Suppressor macrophage treated with lipopolysaccharide for 1 hour (primary cell): ENCODE data around the gene TCEANC.
"Not testable (repeated sequence)": the region's sequence is repeated elsewhere in the genome, so short reads cannot be mapped to it uniquely, and the experiment has no call there.

Experiments
- DNase-seq, 3 donors: peaks; one replicate each; pipeline ENCODE4 v3.0.0-alpha.2; 2020 to 2022

Gene TCEANC

GRCh38 chrX:13659063-13659462, 6.1 kb downstream of the TCEANC start:
- DNase-seq: peak; percentile 26 to 53 (median 52)

DNA sequence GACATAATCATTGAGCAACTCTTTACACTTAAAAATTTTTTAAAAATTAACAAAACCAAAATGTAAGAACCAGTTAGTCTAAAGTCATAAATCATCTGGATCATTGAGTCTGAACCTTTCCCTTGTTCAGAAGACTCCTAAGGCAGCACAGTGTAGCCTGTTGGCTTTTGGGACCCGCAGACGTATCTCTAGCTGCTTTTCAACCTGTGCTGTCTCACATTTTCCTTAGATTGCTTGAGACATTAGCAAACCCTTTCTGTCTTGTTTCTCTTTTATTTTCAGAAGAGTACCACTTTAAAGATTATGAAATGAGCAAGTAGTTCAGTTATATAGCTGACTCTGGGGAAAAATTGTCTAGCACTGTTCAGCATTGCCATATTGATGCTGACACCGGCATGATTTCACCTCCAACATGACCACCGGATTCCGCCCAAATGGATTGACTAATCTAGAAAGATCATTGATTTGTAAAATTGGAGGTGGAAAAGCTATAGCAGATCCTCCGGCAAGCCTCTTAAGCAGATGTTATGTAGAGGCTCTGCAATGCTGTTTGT, 8.9 kb downstream of the TCEANC start:
- peak in 1 of 3 donors; percentile 14 for DNase-seq

- peak in 1 of 3 donors; percentile 8 for DNase-seq
Measured at GRCh38 chrX:13662355-13662791, 9.4 kb downstream of the TCEANC start.

DNA sequence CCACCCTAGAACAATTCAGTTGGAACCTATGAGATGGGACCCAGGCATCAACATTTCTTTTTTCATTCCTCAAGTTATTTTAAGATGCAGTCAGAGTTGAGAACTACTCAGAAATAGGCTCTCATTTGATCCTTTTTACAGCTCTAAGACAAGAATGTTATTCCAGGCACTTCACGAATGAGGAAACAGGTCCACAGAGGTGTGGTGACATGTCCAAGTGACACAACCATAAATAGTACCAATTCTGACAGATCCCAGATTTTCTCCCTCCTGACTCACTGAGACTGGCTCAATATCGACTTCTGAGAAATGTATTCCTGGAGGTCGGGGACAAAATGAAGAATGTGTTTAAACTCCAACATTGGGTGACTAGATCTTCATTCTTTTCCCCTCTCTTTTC, 11.1 kb downstream of the TCEANC start:
- peak in 1 of 3 donors; percentile 15 for DNase-seq

GRCh38 chrX:13666836-13667235, 13.9 kb downstream of the TCEANC start:
- no peak for DNase-seq

DNA sequence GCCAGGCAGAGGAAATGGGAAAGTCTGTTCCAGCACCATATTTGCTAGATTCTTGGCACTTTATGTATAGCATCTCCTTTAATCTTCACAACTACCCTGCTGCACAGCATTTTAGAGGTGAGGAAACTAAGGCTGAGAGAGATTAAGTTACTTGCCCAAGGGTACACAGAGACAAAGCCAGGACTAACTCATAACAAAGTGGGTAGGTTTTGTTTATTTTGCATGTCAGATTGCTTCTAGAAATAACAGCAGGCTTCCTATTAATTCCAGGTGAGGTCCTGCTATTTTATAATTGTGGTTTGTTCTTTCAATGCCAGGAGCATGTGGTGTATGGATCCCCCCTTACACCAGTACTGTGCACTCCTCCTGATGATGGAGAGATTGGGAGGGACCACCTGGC, 15.0 kb downstream of the TCEANC start:
- no peak for DNase-seq

DNA sequence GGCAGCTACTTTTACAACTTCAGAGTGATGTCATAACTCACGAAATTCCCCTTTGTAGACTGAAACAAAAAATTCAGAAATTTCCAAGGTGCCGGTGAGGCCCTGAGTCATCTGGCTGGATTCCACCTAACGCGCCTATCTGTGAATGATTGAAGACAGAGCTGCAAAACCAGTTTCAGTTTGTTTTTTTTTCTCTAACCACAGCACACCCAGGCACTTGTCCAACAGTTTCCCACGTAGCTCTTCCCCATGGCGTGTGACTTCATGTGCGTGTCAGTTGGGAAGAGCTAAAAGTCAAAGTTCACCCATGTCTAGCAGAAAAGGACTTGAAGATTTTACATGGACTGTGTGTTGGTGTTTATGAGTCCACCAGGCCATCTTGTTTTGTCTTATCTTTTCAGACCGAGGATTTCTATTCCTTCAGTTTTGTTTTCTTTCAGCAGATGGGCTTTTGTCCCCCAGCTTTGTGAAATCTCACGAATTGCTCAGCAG, 16.4 kb downstream of the TCEANC start:
- DNase-seq: peak; percentile 80 to 92 (median 86)

DNA sequence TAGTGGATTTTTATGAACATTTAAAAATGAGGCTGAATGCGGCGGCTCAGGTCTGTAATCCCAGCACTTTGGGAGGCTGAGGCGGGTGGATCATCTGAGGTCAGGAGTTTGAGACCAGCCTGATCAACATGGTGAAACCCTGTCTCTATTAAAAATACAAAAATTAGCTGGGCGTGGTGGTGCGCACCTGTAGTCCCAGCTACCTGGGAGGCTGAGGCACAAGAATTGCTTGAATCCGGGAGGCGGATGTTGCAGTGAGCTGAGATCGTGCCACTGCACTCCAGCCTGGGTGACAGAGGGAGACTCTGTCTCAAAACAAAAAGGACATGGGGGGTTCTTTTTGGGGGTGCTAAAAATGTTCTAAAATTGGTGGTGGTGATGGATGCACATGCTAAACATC, 16.8 kb downstream of the TCEANC start:
- not testable (repeated sequence) for DNase-seq

- DNase-seq: no peak
Measured at GRCh38 chrX:13670197-13670596, 17.3 kb downstream of the TCEANC start.

DNA sequence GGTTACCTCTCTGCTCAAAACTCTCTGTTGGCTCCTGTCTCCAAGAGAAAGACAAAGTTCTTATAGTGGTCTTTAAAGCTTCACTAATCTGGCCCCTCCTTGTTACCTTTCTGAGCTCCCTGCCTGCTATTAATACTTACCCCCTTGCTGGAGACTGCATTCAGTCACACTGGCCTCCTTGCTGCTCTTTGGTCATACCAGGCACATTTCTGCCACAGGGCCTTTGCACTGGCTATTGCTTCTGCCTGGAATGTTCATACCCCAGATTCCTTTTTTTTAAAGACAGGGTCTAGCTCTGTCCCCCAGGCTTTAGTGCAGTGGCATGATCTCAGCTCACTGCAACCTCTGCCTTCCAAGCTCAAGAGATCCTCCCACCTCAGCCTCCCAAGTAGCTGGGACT, 20.1 kb downstream of the TCEANC start:
- no peak for DNase-seq

GRCh38 chrX:13676885-13677284, 23.9 kb downstream of the TCEANC start:
- DNase-seq: no peak

GRCh38 chrX:13679700-13680099, 26.8 kb downstream of the TCEANC start:
- DNase-seq: not testable (repeated sequence)

GRCh38 chrX:13681595-13681994, 28.7 kb downstream of the TCEANC start:
- DNase-seq: no peak

DNA sequence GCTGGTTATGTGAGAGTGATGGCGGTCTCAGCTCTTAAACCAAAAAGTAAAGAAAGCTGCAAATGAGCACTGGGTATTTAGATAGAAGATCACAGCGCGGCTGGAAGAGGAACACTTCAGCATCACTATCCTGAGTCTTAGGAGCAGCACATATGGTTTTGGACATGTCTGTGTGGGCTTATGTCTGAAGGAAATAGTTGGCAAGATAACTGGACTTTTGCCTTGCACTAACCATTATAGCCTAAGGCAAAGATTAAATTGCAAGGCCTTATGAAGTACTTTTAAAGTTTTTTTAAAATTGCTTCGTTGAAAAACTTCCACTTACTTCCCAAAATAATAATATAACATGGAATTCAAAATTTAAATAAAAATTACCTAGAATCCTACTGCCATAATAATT, 31.4 kb downstream of the TCEANC start:
- DNase-seq: no peak

DNA sequence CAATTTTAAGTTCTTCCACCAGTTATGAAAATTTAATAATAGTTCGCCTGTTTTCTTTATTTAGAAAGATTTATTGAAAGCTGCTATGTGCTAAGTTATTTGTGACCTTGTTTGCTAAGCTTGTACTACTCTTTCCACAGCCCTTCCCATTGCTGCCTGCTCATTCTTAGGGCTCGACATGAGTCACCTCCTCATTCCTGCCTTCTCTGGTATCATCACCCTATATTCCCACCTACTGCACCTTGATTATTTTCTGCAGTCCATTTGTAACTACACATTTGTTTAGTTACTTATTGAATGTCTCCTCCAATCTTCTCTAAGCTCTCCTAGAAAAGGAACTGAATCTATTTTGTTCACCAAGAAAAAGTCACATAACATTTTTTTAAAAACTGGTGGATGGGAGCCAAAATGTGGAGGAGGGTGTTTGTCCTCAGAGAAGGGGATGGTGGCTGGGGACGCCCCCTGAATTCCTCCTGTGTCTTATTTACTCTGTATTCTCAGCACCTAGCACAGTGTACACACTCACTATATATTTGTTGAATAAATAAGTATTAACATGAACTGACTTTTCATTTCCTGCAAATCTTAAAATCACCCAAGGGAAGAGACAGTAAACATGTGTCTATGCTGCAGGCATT, 32.3 kb downstream of the TCEANC start:
- DNase-seq: no peak

- peak in 1 of 3 donors; percentile 26 for DNase-seq
Measured at GRCh38 chrX:13687203-13687602, 34.3 kb downstream of the TCEANC start.

DNA sequence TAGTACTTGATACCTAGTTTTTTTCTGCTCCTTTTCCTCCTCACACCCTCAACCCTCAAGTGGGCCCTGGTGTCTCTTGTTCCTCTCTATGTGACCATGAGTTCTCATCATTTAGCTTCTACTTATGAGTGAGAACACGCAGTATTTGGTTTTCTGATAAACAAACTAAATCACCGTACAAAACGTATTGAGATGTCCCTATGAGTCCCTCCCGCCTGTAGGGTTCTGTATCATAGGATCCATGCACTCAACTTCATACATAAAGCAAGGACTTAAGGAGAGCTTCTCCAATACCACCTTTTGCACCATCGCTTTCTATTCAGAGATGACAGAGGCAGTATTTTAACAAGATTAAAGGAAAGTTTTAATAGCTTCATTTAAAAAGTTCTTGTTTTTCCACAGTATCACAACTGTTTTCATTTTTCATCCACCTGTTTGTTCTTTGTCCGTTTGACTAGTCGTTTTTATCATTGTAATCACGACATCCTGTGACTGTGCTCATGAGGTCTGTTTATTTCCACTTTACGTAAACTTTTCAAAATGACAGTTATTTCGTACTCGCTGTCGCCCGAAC, 35.5 kb downstream of the TCEANC start:
- DNase-seq: no peak

- peak; percentile 77 to 92 (median 85) for DNase-seq
Measured at GRCh38 chrX:13688958-13689740, 36.2 kb downstream of the TCEANC start, which contains the start of gene RAB9A. Gene RAB9A, plus strand, starts transcription at chrX:13689128. Its CDS starts 19,619 bp downstream, at chrX:13708747.

DNA sequence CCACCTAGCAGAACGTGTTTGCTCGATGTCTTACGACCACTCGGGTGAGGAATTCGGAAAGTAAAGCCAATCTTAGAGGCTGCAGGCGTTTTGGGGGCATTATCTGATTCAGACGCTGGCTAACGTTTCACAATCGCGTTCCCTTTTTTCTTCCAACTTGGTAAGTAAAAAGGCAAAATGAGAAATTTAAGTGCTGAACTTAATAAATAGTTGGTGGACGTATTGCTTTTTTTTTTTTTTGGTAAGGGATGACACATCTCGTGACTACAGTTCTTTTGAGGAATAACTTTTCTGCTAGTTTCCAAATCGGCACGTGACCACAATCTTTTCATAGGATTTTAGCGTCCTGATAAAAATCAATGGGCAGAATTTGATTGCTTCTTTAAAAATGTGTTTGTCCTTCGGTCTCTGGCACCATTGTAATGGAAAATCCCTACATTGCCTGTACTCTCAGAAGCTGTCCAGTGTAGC, 36.8 kb downstream of the TCEANC start:
- DNase-seq: peak; percentile 37 to 72 (median 67)

DNA sequence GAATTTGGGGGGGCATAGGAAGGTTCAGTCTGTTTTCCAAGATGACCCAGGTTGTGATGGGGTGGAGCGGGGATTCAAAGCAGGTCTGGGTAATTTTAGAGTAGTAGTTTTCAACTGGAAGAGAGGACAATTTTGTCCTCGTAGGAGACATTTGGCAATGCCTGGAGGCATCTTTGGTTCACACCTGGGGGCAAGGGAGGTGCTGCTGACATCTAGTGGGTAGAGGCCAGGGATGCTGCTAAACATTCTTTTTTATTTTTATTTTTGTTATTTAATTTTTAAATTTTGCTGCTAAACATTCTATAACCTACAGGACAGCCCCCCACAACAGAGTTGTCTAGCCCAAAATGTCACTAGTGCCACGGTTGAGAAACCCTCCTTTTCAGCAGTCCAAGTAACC, 37.9 kb downstream of the TCEANC start:
- DNase-seq: no peak

GRCh38 chrX:13691841-13692371, 39.0 kb downstream of the TCEANC start:
- no peak for DNase-seq

DNA sequence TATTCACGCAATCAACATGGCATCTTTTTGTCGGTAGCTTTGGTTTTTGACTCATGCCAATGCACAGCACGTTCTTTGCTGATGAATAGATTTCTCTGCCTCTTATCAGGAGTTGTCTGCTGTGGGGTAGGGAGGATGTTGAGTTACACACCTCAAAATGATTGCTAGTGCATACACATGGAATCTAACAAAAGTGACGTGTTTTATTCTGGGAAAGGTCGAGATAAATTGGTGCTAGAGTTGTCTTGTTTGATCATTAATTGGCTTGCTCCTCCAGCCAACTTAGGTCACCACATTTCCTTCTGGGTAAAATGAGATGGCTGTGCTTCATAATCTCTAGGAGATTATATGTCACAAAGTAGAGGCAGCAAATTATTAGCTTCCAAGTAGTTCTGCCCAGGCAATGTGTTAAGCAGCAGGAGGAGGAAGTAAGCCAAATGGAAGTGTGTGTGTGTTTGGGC, 39.9 kb downstream of the TCEANC start:
- DNase-seq: no peak
